Measurements from ENCODE around the gene CCDC68. TPM values are rescaled to one million over a fixed set of nuclear protein-coding genes. Genes with fewer than 3 reads are reported as not detected.

Gene CCDC68
- total and polyA plus RNA-seq, 2 of the 8 experiments (the other 6 are each of a cell fraction or from before 2014, with no cell fraction given) = 0.06 to 0.80 TPM

GRCh38 chr18:54961016-54961423, 1.8 kb upstream of the CCDC68 start (continued):
- TF ChIP-seq CEBPB (IDR thresholded peaks at IDR 0.05; ENCODE audit: low read depth, low read length) = no peak
- no peak for TF ChIP-seq YY1 (IDR thresholded peaks at IDR 0.05; ENCODE audit: low read depth, low read length)
- no peak for TF ChIP-seq MAFK (IDR thresholded peaks at IDR 0.05; ENCODE audit: low read depth, low read length)

Data from H1 (cell line).